Activated CD4-positive, CD25-positive, alpha-beta regulatory T cell treated with anti-CD3 and anti-CD28 coated beads, Interleukin-2, amount 50 U/mL, for 16 hours (primary cell): ENCODE data around the gene KCNIP3.

Source experiments
- DNase-seq: peaks from one replicate; pipeline ENCODE4 v3.0.0-alpha.2; 2020; ENCODE audit warnings: low read depth, low spot score

KCNIP3 gene

GRCh38 chr2:95312543-95313201, 15.5 kb downstream of the KCNIP3 start:
- DNase-seq, result no peak

- DNase-seq, result no peak
Measured at GRCh38 chr2:95313296-95314131, 16.4 kb downstream of the KCNIP3 start.

GRCh38 chr2:95314598-95314963, 17.4 kb downstream of the KCNIP3 start:
- no peak for DNase-seq

GRCh38 chr2:95314964-95315611, 17.9 kb downstream of the KCNIP3 start:
- DNase-seq, result no peak

GRCh38 chr2:95315801-95316411, 18.8 kb downstream of the KCNIP3 start:
- DNase-seq, result no peak

GRCh38 chr2:95316466-95317122, 19.4 kb downstream of the KCNIP3 start:
- no peak for DNase-seq

GRCh38 chr2:95317123-95317500, 20.0 kb downstream of the KCNIP3 start:
- no peak for DNase-seq

- no peak for DNase-seq
Measured at GRCh38 chr2:95317665-95318425, 20.7 kb downstream of the KCNIP3 start.

- DNase-seq, result no peak
Measured at GRCh38 chr2:95318431-95319220, 21.5 kb downstream of the KCNIP3 start.

- DNase-seq, result no peak
Measured at GRCh38 chr2:95319481-95320343, 22.6 kb downstream of the KCNIP3 start.

- DNase-seq, result no peak
Measured at GRCh38 chr2:95320344-95320712, 23.2 kb downstream of the KCNIP3 start.

- no peak for DNase-seq
Measured at GRCh38 chr2:95320986-95321767, 24.0 kb downstream of the KCNIP3 start.

GRCh38 chr2:95323347-95324155, 26.4 kb downstream of the KCNIP3 start:
- no peak for DNase-seq

- DNase-seq, result no peak
Measured at GRCh38 chr2:95325026-95325425, 27.9 kb downstream of the KCNIP3 start.

- no peak for DNase-seq
Measured at GRCh38 chr2:95325590-95326432, 28.7 kb downstream of the KCNIP3 start.

- no peak for DNase-seq
Measured at GRCh38 chr2:95326433-95327140, 29.4 kb downstream of the KCNIP3 start.
